K562 (cell line): ENCODE results near the gene SPTLC2. TPM values are rescaled to one million over a fixed set of nuclear protein-coding genes. Genes with fewer than 3 reads are reported as not detected.
"Not testable (repeated sequence)": the region's sequence is repeated elsewhere in the genome, so short reads cannot be mapped to it uniquely, and the experiment has no call there.

ENCODE experiments used
- ATAC-seq: fragments of 200-7000 bp; cut with Tn5 transposase; 3 replicates; pipeline ENCODE4 v1.9.1; 2020; ENCODE audit warnings: moderate library complexity
- BruUV-seq: library from RNA; stranded (reverse); fragments of 400-500 nt; replicated peaks from 2 replicates; lab custom pipeline; 2021; lab: Mats Ljungman, UMichigan
- CTCF ChIA-PET: fragments of 300-600 bp; formaldehyde crosslinking; extraction: SDS; loops from one replicate; lab custom pipeline; 2021; ENCODE audit warnings: low intra/inter-chr PET ratio; lab: Yijun Ruan, JAX
- POLR2A ChIA-PET: fragments of 300-600, 350-650 bp; sonication (Branson Sonifier 250); formaldehyde crosslinking; extraction: SDS; loops from one replicate; lab custom pipeline; 2021; ENCODE audit warnings: antibody characterized with exemption, inconsistent platforms; lab: Yijun Ruan, JAX
- DNase-seq, 4 experiments: peaks; one replicate each; pipeline versions ENCODE4 v3.0.0 to v3.0.0-alpha.2; 2011 to 2018; ENCODE audit warnings: low spot score in 3 of 4, mixed read lengths in 3 of 4; ENCODE audit errors: extremely low read depth in 1 of 4
- FAIRE-seq: peaks from 2 replicates; lab custom pipeline; 2011; peaks lifted over from hg19 to GRCh38; lab: Jason Lieb, UNC
- H2AFZ ChIP-seq: 2 replicates; pipeline ENCODE4 v1.6.0; 2011; ENCODE audit warnings: low read depth, low read length, control low read depth, inconsistent platforms
- H3K27ac ChIP-seq: fragments of 200-600 bp; 3 replicates; pipeline ENCODE4 v1.8.0; 2011; ENCODE audit warnings: low read depth, mild to moderate bottlenecking, control low read depth, inconsistent platforms, low read length, moderate library complexity, mixed read lengths; ENCODE audit errors: extremely low read depth
- H3K27me3 ChIP-seq, 2 experiments: fragments of 300-600 bp in 1 of 2; 2 replicates in 1 of 2; 3 replicates in 1 of 2; pipeline versions ENCODE4 v1.6.0 to v1.8.0; 2011; ENCODE audit warnings: inconsistent platforms in 2 of 2, low read length in 2 of 2, mild to moderate bottlenecking in 1 of 2, mixed read lengths in 1 of 2, moderate library complexity in 1 of 2; ENCODE audit not compliant: control insufficient read depth in 2 of 2, insufficient read depth in 2 of 2
- H3K36me3 ChIP-seq: fragments of 300-600 bp; 3 replicates; pipeline ENCODE4 v1.8.0; 2011; ENCODE audit warnings: mild to moderate bottlenecking, low read length, inconsistent platforms; ENCODE audit not compliant: control insufficient read depth, insufficient read depth
- H3K4me1 ChIP-seq, 2 experiments: fragments of 200-600 bp in 1 of 2; replicated peaks in 1 of 2; 2 replicates in 1 of 2; 3 replicates in 1 of 2; pipeline versions ENCODE4 v1.5.1 to v1.8.0; 2011; ENCODE audit warnings: inconsistent platforms in 2 of 2, low read length in 2 of 2, mild to moderate bottlenecking in 1 of 2, mixed read lengths in 1 of 2, moderate library complexity in 1 of 2; ENCODE audit not compliant: control insufficient read depth in 2 of 2, insufficient read depth in 2 of 2
- H3K4me2 ChIP-seq: 2 replicates; pipeline ENCODE4 v1.6.1; 2011; ENCODE audit warnings: low read length, control low read depth, inconsistent platforms, mixed read lengths; ENCODE audit not compliant: insufficient read depth
- H3K4me3 ChIP-seq: fragments of 200-600 bp; sonication (generic), shearing (Covaris generic); 2 replicates; pipeline ENCODE4 v1.5.1; 2016; ENCODE audit warnings: control low read depth, inconsistent platforms
- H3K79me2 ChIP-seq: fragments of 200-600 bp; 3 replicates; pipeline ENCODE4 v1.8.0; 2011; ENCODE audit warnings: low read length, inconsistent platforms; ENCODE audit not compliant: control insufficient read depth, insufficient read depth
- H3K9ac ChIP-seq, 2 experiments: 2 replicates each; pipeline versions ENCODE4 v1.6.0 to v1.6.1; 2011; ENCODE audit warnings: low read depth in 2 of 2, low read length in 2 of 2, control low read depth in 1 of 2, inconsistent platforms in 1 of 2, mild to moderate bottlenecking in 1 of 2, mixed read lengths in 1 of 2; ENCODE audit not compliant: insufficient read depth in 1 of 2
- H3K9me1 ChIP-seq: one replicate; pipeline ENCODE4 v1.6.0; 2011; ENCODE audit warnings: inconsistent platforms, mild to moderate bottlenecking, low read length, moderate library complexity; ENCODE audit not compliant: control insufficient read depth, insufficient read depth
- H3K9me3 ChIP-seq: replicated peaks from 2 replicates; pipeline ENCODE4 v1.5.1; 2011; ENCODE audit warnings: low read depth, low read length, inconsistent platforms; ENCODE audit not compliant: control insufficient read depth, insufficient read depth
- H4K20me1 ChIP-seq: replicated peaks from 2 replicates; pipeline ENCODE4 v1.6.1; 2011; ENCODE audit warnings: low read length, inconsistent platforms, mixed read lengths; ENCODE audit not compliant: control insufficient read depth, insufficient read depth
- BRF1 ChIP-seq: IDR thresholded peaks from 3 replicates; pipeline ENCODE4 v1.6.1; 2011; ENCODE audit warnings: borderline replicate concordance, mild to moderate bottlenecking; ENCODE audit not compliant: insufficient read length; ENCODE audit errors: extremely low read depth
- GATAD2B ChIP-seq: fragments of 450-650 bp; IDR thresholded peaks from 2 replicates; pipeline ENCODE4 v1.6.1; 2017; ENCODE audit warnings: mild to moderate bottlenecking, borderline replicate concordance
- MCM7 ChIP-seq, 2 experiments: fragments of 450-650 bp; IDR thresholded peaks; 2 replicates each; pipeline ENCODE4 v1.6.1; 2016 to 2018
- MTF1 ChIP-seq: fragments of 250-450 bp; sonication (Bioruptor Pico); IDR thresholded peaks from 2 replicates; pipeline ENCODE4 v1.9.0; 2021; ENCODE audit warnings: moderate library complexity, mild to moderate bottlenecking, inconsistent platforms, borderline replicate concordance
- RBM25 ChIP-seq: fragments of 200-400 bp; formaldehyde crosslinking; IDR thresholded peaks from 2 replicates; pipeline ENCODE4 v1.6.1; 2018; ENCODE audit warnings: low read length, low read depth, moderate library complexity; ENCODE audit not compliant: severe bottlenecking
- SMAD2 ChIP-seq: fragments of 150-350 bp; IDR thresholded peaks from 2 replicates; pipeline ENCODE4 v1.6.1; 2014; ENCODE audit warnings: low read depth, mild to moderate bottlenecking, low read length
- ZNF354B ChIP-seq: fragments of 250-450 bp; sonication (Bioruptor Pico); IDR thresholded peaks from 2 replicates; pipeline ENCODE4 v1.4.0; 2020
- WGBS: fragments of 100-300 bp; shearing (Covaris generic); methylation state at CpG from one replicate; pipeline ENCODE4 v1.1.6; 2016; ENCODE audit warnings: low coverage, mixed read lengths; ENCODE audit not compliant: insufficient coverage; ENCODE audit errors: missing lambda C conversion rate; 5-methylcytosine and 5-hydroxymethylcytosine counted together
- in situ Hi-C: fragments of 300-500 bp; cut with MboI; formaldehyde crosslinking; loops from 4 replicates; pipeline ENCODE4 v1.15.0; 2018; ENCODE audit warnings: inconsistent platforms, mixed read lengths
- intact Hi-C: fragments of 100-400 bp; cut with micrococcal nuclease; formaldehyde crosslinking; loops from 2 replicates; pipeline ENCODE4 v1.14.2; 2022
- polyA plus RNA-seq, 8 experiments: library from polyadenylated mRNA; depleted of rRNA in 4 of 8; stranded (reverse) in 5 of 8; unstranded in 3 of 8; fragments of >200 nt; fragmentation: Nextera tagmentation in 2 of 8; fragmentation: Illumina TruSeq in 1 of 8; extraction: Ambion mirVana in 2 of 8; extraction: Trizol in 1 of 8; gene quantifications; 2 replicates each; pipeline versions ENCODE4 v1.2.1 to v1.2.3, GENCODE V29; 2011 to 2014; ENCODE audit warnings: inconsistent platforms in 1 of 8, missing spikeins in 1 of 8
- total RNA-seq, 7 experiments: library from RNA; depleted of rRNA in 6 of 7; stranded (reverse); fragments of >200 nt in 6 of 7; fragmentation: Illumina TruSeq in 2 of 7; extraction: Trizol in 2 of 7; gene quantifications; 2 replicates each; pipeline versions ENCODE4 v1.2.1 to v1.2.3, GENCODE V29; 2011 to 2021; ENCODE audit warnings: low replicate concordance in 1 of 7
- TF ChIP-seq, protein P1 (sequence below): fragments of 450-650 bp; formaldehyde crosslinking; IDR thresholded peaks from 2 replicates; pipeline ENCODE4 v1.4.0; 2022; ENCODE audit warnings: missing genetic modification characterization

The SPTLC2 gene
- total and polyA plus RNA-seq, 9 of the 15 experiments (the other 6 are each of a cell fraction or from before 2014, with no cell fraction given), result 4.5 to 30.4 (median 14.0) TPM

DNA sequence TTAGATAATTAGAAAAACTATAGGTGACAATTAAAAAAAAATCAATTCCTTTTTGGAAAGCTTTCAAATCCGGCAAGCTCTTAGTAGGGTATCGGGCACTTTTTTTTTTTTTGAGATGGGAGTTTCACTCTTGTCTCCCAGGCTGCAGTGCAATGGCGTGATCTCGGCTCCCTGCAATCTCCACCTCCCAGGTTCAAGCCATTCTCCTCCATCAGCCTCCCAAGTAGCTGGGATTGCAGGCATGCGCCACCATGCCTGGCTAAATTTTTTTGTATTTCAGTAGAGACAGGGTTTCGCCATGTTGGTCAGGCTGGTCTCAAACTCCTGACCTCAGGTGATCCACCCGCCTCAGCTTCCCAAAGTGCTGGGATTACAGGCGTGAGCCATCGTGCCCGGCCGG is 71.3 kb downstream of the SPTLC2 start:
- H3K4me2 ChIP-seq, H3K9ac ChIP-seq, CTCF ChIA-PET, H3K27ac ChIP-seq, H3K4me3 ChIP-seq, H3K9me3 ChIP-seq, FAIRE-seq, H2AFZ ChIP-seq, BruUV-seq, intact Hi-C loops, DNase-seq, H3K27me3 ChIP-seq, H3K4me1 ChIP-seq, H3K9me1 ChIP-seq, H3K79me2 ChIP-seq, in situ Hi-C loops, H4K20me1 ChIP-seq, ATAC-seq: not testable (repeated sequence)
- H3K36me3 ChIP-seq, result peaks cover 42% of the 10 kb centered on the region
- POLR2A ChIA-PET, result interaction anchor here (0.6 to 0.7 kb wide), 2 partner anchors 349 to 363 kb away, joined by 3 read pairs; no protein-coding TSS in a partner anchor
- 90% methylated on average over 11 of the region's 11 CpGs for whole genome bisulfite sequencing

DNA sequence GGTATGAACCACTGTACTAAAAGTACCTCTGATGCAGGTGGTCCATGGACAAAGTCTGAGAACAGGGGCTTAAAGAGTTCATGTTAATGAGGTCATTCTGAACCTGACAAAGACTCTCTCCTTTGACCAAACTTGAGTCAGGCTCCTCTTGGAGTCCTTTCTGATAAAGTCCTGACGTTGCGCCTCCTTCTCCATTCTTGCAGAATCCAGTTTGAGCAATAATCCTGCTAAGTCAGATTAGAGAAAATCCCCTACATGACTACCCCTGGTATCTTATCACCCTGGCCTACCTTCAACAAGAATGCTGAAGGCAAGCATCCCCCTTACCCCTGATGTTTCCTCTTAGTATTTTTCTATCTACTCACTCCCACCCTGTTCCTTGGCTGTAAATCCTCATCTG is 71.9 kb downstream of the SPTLC2 start:
- in situ Hi-C loops, result no loop called here
- 54% methylated on average over 2 of the region's 2 CpGs for WGBS
- no peak overlapping the region for H3K4me3 ChIP-seq
- H4K20me1 ChIP-seq, result no peaks in the 10 kb centered on the region
- ChIA-PET POLR2A (interaction anchor here (0.7 kb wide), 1 partner anchor 348 kb away, joined by 3 read pairs; no protein-coding TSS in a partner anchor), CTCF (no interaction called here)
- H3K36me3 ChIP-seq, result peaks cover 37% of the 10 kb centered on the region
- ATAC-seq, result no peak
- peaks cover 0 to 5% of the 10 kb centered on the region in 2 experiments; a peak in 1 of 5 replicates for H3K4me1 ChIP-seq
- TF ChIP-seq MTF1 (no peak), ZNF354B (CRISPR knock-in tag) (no peak), MCM7 (IDR thresholded peaks at IDR 0.05) (no peak), SMAD2 (no peak), RBM25 (no peak), BRF1 (no peak), GATAD2B (no peak)
- TF ChIP-seq, protein P1, sequence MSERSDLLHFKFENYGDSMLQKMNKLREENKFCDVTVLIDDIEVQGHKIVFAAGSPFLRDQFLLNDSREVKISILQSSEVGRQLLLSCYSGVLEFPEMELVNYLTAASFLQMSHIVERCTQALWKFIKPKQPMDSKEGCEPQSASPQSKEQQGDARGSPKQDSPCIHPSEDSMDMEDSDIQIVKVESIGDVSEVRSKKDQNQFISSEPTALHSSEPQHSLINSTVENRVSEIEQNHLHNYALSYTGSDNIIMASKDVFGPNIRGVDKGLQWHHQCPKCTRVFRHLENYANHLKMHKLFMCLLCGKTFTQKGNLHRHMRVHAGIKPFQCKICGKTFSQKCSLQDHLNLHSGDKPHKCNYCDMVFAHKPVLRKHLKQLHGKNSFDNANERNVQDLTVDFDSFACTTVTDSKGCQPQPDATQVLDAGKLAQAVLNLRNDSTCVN, result no peak
- H2AFZ ChIP-seq, result no peak overlapping the region
- H3K79me2 ChIP-seq, result no peaks in the 10 kb centered on the region
- FAIRE-seq, result no peak
- H3K4me2 ChIP-seq, result no peak overlapping the region
- no peaks in the 10 kb centered on the region for H3K27me3 ChIP-seq
- intact Hi-C loops, result no loop called here
- H3K9me3 ChIP-seq, result no peaks in the 10 kb centered on the region
- no peaks in the 10 kb centered on the region for H3K9me1 ChIP-seq
- H3K27ac ChIP-seq, result no peak overlapping the region
- BruUV-seq, result no TSS peak
- no peak overlapping the region for H3K9ac ChIP-seq
- DNase-seq, result no peak
